ENCODE data around the gene OSER1. TPM values are rescaled to one million over a fixed set of nuclear protein-coding genes. Genes with fewer than 3 reads are reported as not detected.

The OSER1 gene
- total RNA-seq, 1 donor, result 46.7 TPM

GRCh38 chr20:44188752-44189151, 21.8 kb downstream of the OSER1 start:
- Histone ChIP-seq H3K4me3 (ENCODE audit: insufficient read depth, low read length) (no peak overlapping the region), H3K4me2 (ENCODE audit: insufficient read depth, low read length) (no peak overlapping the region), H3K4me1 (ENCODE audit: insufficient read depth, low read length) (peaks cover 15% of the 10 kb centered on the region), H3K79me2 (ENCODE audit: insufficient read depth, low read length) (no peaks in the 10 kb centered on the region), H4K20me1 (ENCODE audit: insufficient read depth, low read length) (no peaks in the 10 kb centered on the region), H2AFZ (ENCODE audit: low read length) (no peak overlapping the region), H3K9me3 (ENCODE audit: low read depth, low read length) (no peaks in the 10 kb centered on the region), H3K27ac (ENCODE audit: low read depth, low read length) (no peak overlapping the region), H3K36me3 (ENCODE audit: insufficient read depth, low read length) (no peaks in the 10 kb centered on the region), H3K27me3 (ENCODE audit: insufficient read depth, low read length) (no peaks in the 10 kb centered on the region)
- DNase-seq (ENCODE audit: insufficient read length, low spot score, missing footprints), result no peak
- TF ChIP-seq CTCF (IDR thresholded peaks at IDR 0.05; ENCODE audit: extremely low read depth, low read depth, low read length), result no peak

GRCh38 chr20:44187772-44188709, 22.5 kb downstream of the OSER1 start:
- H3K36me3 ChIP-seq (ENCODE audit: insufficient read depth, low read length), result no peaks in the 10 kb centered on the region
- H3K4me3 ChIP-seq (ENCODE audit: insufficient read depth, low read length), result peak overlapping the region; percentile 67
- H3K27ac ChIP-seq (ENCODE audit: low read depth, low read length), result peak overlapping the region; percentile 20
- H3K79me2 ChIP-seq (ENCODE audit: insufficient read depth, low read length), result no peaks in the 10 kb centered on the region
- no peaks in the 10 kb centered on the region for H4K20me1 ChIP-seq (ENCODE audit: insufficient read depth, low read length)
- peak overlapping the region; percentile 90 for H3K4me2 ChIP-seq (ENCODE audit: insufficient read depth, low read length)
- H3K4me1 ChIP-seq (ENCODE audit: insufficient read depth, low read length), result peaks cover 15% of the 10 kb centered on the region
- H3K27me3 ChIP-seq (ENCODE audit: insufficient read depth, low read length), result no peaks in the 10 kb centered on the region
- no peak for DNase-seq (ENCODE audit: insufficient read length, low spot score, missing footprints)
- TF ChIP-seq CTCF (IDR thresholded peaks at IDR 0.05; ENCODE audit: extremely low read depth, low read depth, low read length), result no peak
- no peaks in the 10 kb centered on the region for H3K9me3 ChIP-seq (ENCODE audit: low read depth, low read length)
- H2AFZ ChIP-seq (ENCODE audit: low read length), result peak overlapping the region; percentile 75

DNA sequence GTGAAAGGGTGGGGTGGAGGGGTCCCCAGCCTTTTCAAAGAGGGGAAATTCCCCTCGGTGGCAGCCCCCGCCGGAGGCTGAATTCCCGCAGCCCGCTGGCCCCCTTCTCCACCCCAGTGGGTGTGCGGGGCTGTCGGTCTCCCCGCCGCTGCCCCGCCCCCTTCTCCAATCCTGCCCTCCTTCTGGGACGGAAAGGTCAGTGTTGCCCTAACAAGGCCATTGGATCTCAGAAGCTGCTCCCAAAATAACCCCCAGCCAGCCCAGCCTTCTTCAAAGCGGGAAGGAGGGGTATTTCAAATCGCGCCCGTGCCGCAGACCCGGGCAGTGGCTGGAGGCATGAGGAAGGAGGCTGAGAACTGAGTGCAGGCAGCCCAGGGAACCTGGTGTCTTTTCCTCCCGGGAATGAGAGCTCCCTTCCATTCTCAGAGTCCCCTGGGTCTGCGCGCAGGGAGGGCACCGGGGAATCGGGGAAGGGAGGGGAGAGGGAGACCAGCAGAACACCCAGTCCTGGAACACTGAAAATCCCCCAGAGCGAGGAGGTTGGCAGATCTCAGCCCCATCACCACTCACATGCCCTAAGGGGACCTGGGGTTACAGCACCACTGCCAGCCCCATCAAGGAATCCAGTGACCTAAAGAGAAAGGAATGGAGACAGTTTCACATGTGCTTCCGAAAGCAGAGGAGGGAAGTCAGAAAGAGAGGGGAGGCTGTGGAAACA, 23.4 kb downstream of the OSER1 start, which contains the start of gene JPH2:
TSS of gene JPH2 (minus strand) at position 135 of the 718 bp plus-strand sequence. CDS start 483 bp downstream, outside the sequence.
- Histone ChIP-seq H3K9me3 (ENCODE audit: low read depth, low read length) (no peaks in the 10 kb centered on the region), H4K20me1 (ENCODE audit: insufficient read depth, low read length) (no peaks in the 10 kb centered on the region), H3K4me3 (ENCODE audit: insufficient read depth, low read length) (peak within 1 kb of the TSS; percentile 67), H3K36me3 (ENCODE audit: insufficient read depth, low read length) (no peaks in the 10 kb centered on the region), H2AFZ (ENCODE audit: low read length) (peak within 1 kb of the TSS; percentile 75), H3K27me3 (ENCODE audit: insufficient read depth, low read length) (no peaks in the 10 kb centered on the region), H3K4me1 (ENCODE audit: insufficient read depth, low read length) (peaks cover 15% of the 10 kb centered on the region), H3K27ac (ENCODE audit: low read depth, low read length) (peak within 1 kb of the TSS; percentile 20), H3K79me2 (ENCODE audit: insufficient read depth, low read length) (no peaks in the 10 kb centered on the region), H3K4me2 (ENCODE audit: insufficient read depth, low read length) (peak within 1 kb of the TSS; percentile 90)
- TF ChIP-seq CTCF (IDR thresholded peaks at IDR 0.05; ENCODE audit: extremely low read depth, low read depth, low read length), result no peak
- DNase-seq (ENCODE audit: insufficient read length, low spot score, missing footprints), result peak; percentile 91

DNA sequence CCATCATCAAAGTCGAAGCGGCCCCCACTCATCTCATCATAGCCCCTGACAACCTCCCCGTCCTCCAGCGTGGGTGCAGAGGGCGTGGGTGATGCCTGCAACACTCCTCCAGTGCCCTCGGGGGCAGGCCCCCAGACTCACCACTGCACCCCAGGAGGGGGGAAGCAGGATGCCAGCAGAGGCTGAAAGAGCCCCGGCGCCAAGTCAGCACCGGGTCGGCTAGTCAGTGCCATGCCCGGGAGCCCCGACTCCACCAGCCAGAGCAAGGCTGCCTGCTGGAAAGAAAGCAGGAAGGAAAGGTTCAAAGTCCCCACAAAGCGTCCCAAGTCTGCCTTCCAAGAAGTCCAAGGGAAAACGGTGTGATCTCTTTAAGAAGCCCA, 23.9 kb downstream of the OSER1 start:
- Histone ChIP-seq H3K4me1 (ENCODE audit: insufficient read depth, low read length) (peaks cover 15% of the 10 kb centered on the region), H3K27ac (ENCODE audit: low read depth, low read length) (no peak overlapping the region), H3K27me3 (ENCODE audit: insufficient read depth, low read length) (no peaks in the 10 kb centered on the region), H3K36me3 (ENCODE audit: insufficient read depth, low read length) (no peaks in the 10 kb centered on the region), H4K20me1 (ENCODE audit: insufficient read depth, low read length) (no peaks in the 10 kb centered on the region), H3K79me2 (ENCODE audit: insufficient read depth, low read length) (no peaks in the 10 kb centered on the region), H3K4me2 (ENCODE audit: insufficient read depth, low read length) (peak overlapping the region; percentile 90), H2AFZ (ENCODE audit: low read length) (peak overlapping the region; percentile 75), H3K9me3 (ENCODE audit: low read depth, low read length) (no peaks in the 10 kb centered on the region), H3K4me3 (ENCODE audit: insufficient read depth, low read length) (peak overlapping the region; percentile 67)
- TF ChIP-seq CTCF (IDR thresholded peaks at IDR 0.05; ENCODE audit: extremely low read depth, low read depth, low read length), result no peak
- DNase-seq (ENCODE audit: insufficient read length, low spot score, missing footprints), result no peak

All from osteoblast (primary cell).